GM23248 (cell line): ENCODE results near the gene MAPK6. TPM values are rescaled to one million over a fixed set of nuclear protein-coding genes. Genes with fewer than 3 reads are reported as not detected.

Source experiments
- DNase-seq: peaks from one replicate; pipeline ENCODE4 v3.0.0-alpha.2; 2015
- H2AFZ ChIP-seq: fragments of 200-600 bp; sonication (generic); 2 replicates; pipeline ENCODE4 v1.6.1; 2016; ENCODE audit warnings: antibody characterized with exemption
- H3F3A ChIP-seq: fragments of 200-600 bp; sonication (generic); 2 replicates; pipeline ENCODE4 v1.6.1; 2016; ENCODE audit warnings: mild to moderate bottlenecking, antibody characterized with exemption, mixed run types; ENCODE audit not compliant: insufficient read depth
- H3K27ac ChIP-seq: fragments of 200-600 bp; sonication (generic); 2 replicates; pipeline ENCODE4 v1.5.1; 2016; ENCODE audit warnings: mild to moderate bottlenecking
- H3K27me3 ChIP-seq: fragments of 200-600 bp; sonication (generic); replicated peaks from 2 replicates; pipeline ENCODE4 v1.6.1; 2016; ENCODE audit warnings: mild to moderate bottlenecking; ENCODE audit not compliant: insufficient read depth
- H3K36me3 ChIP-seq: fragments of 200-600 bp; sonication (generic); 2 replicates; pipeline ENCODE4 v1.6.1; 2016; ENCODE audit warnings: low read depth, mild to moderate bottlenecking
- H3K4me1 ChIP-seq: fragments of 200-600 bp; sonication (generic); 2 replicates; pipeline ENCODE4 v1.6.1; 2016; ENCODE audit warnings: mild to moderate bottlenecking; ENCODE audit not compliant: insufficient read depth
- H3K4me2 ChIP-seq: fragments of 200-600 bp; sonication (generic); one replicate; pipeline ENCODE4 v1.6.1; 2016; ENCODE audit warnings: mild to moderate bottlenecking; ENCODE audit not compliant: unreplicated experiment
- H3K4me3 ChIP-seq: fragments of 200-600 bp; sonication (generic); 2 replicates; pipeline ENCODE4 v1.5.1; 2016; ENCODE audit warnings: mild to moderate bottlenecking
- H3K79me2 ChIP-seq: fragments of 200-600 bp; sonication (generic); 2 replicates; pipeline ENCODE4 v1.6.1; 2016; ENCODE audit warnings: mild to moderate bottlenecking; ENCODE audit not compliant: insufficient read depth
- H3K9ac ChIP-seq: fragments of 200-600 bp; sonication (generic); 2 replicates; pipeline ENCODE4 v1.6.1; 2016; ENCODE audit warnings: mild to moderate bottlenecking
- H3K9me2 ChIP-seq: fragments of 200-600 bp; sonication (generic); 2 replicates; pipeline ENCODE4 v1.6.1; 2016; ENCODE audit warnings: mixed run types, mild to moderate bottlenecking, moderate library complexity; ENCODE audit not compliant: insufficient read depth
- H3K9me3 ChIP-seq: fragments of 200-600 bp; sonication (generic); one replicate; pipeline ENCODE4 v1.6.1; 2017; ENCODE audit warnings: low read depth
- H4K20me1 ChIP-seq: fragments of 200-600 bp; sonication (generic); 2 replicates; pipeline ENCODE4 v1.6.0; 2016; ENCODE audit not compliant: insufficient read depth
- EZH2 ChIP-seq: fragments of 200-600 bp; sonication (generic); IDR thresholded peaks from 2 replicates; pipeline ENCODE4 v1.6.1; 2018; ENCODE audit warnings: antibody characterized with exemption, mild to moderate bottlenecking; ENCODE audit not compliant: insufficient read depth, poor library complexity, severe bottlenecking
- EZH2phosphoT487 ChIP-seq: fragments of 200-600 bp; sonication (generic); IDR thresholded peaks from 2 replicates; pipeline ENCODE4 v1.6.1; 2018; ENCODE audit warnings: antibody characterized with exemption, moderate library complexity, mild to moderate bottlenecking, low read depth; ENCODE audit not compliant: insufficient read depth
- WGBS, 2 experiments: methylation state at CpG; one replicate each; pipeline ENCODE4 v1.1.6; 2015 to 2017; ENCODE audit warnings: low lambda C conversion rate in 2 of 2, low coverage in 1 of 2; ENCODE audit errors: missing lambda C conversion rate in 2 of 2; 5-methylcytosine and 5-hydroxymethylcytosine counted together
- in situ Hi-C: fragments of 300-500 bp; cut with MboI; formaldehyde crosslinking; loops from 2 replicates; pipeline ENCODE4 v1.15.0; 2020
- polyA plus RNA-seq: library from polyadenylated mRNA; unstranded; fragments of >200 nt; fragmentation: Nextera tagmentation; extraction: Ambion mirVana; gene quantifications from 2 replicates; pipeline ENCODE4 v1.2.1, GENCODE V29; 2016
- total RNA-seq: library from RNA; depleted of rRNA; stranded (reverse); fragments of >200 nt; shearing (Covaris generic); gene quantifications from 2 replicates; pipeline ENCODE4 v1.2.3, GENCODE V29; 2014; rRNA removed

MAPK6 gene
- total and polyA plus RNA-seq, 2 experiments from 2014 or later: 36.5 to 69.3 TPM

DNA sequence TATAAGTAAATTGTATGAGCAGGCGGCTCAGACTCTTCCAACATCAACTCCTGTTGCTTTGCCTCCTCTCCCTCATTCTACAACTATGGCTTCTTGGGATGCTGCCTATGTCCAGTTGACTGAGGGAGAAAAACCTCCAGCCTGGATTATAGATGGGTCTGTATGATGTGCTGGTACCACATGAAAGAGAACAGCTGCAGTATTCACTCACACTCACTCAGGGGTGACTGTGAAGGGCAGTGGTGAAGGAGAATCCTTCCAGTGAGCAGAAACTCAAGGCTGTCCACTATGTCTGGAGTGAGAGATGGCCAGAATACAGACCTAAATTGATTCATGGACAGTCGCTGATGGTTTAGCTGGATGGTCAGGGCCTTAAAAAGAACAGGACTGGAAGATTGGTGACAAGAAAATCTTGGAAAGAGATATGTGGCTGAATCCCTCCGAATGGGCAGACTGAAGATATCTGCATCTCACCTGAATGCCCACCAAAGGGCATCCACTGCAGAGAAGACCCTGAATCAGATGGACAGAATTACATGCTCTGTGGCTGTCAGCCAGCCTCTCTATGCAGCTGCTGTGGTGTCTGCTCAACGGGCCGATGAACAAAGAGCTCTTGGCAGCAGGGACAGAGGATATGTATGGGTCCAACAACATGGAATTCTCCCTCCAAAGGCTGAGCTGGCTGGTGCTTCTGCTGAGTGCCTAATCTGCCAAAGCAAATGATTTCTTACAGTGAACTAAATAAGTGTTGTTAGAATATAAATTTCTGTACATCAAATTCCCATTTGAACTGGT is 95.4 kb downstream of the MAPK6 start:
- no peak for DNase-seq
- WGBS, 2 experiments: 54 to 63% methylated on average over 5 of the region's 5 CpGs
- no peak overlapping the region for H3K4me3 ChIP-seq
- no peaks in the 10 kb centered on the region for H3K4me1 ChIP-seq
- in situ Hi-C loops: no loop called here
- H3K27me3 ChIP-seq: peaks cover 8% of the 10 kb centered on the region; the same call in 1 of the 2 replicates
- H3F3A ChIP-seq: peaks cover 9% of the 10 kb centered on the region; the same call in 1 of the 2 replicates
- TF ChIP-seq EZH2: no peak
- no peak for TF ChIP-seq EZH2phosphoT487
- no peaks in the 10 kb centered on the region for H3K9me2 ChIP-seq
- no peaks in the 10 kb centered on the region for H3K9me3 ChIP-seq
- H3K27ac ChIP-seq: no peak overlapping the region
- no peaks in the 10 kb centered on the region for H3K36me3 ChIP-seq
- no peak overlapping the region for H3K9ac ChIP-seq
- H4K20me1 ChIP-seq: no peaks in the 10 kb centered on the region
- no peak overlapping the region for H3K4me2 ChIP-seq
- H3K79me2 ChIP-seq: no peaks in the 10 kb centered on the region
- no peak overlapping the region for H2AFZ ChIP-seq

DNA sequence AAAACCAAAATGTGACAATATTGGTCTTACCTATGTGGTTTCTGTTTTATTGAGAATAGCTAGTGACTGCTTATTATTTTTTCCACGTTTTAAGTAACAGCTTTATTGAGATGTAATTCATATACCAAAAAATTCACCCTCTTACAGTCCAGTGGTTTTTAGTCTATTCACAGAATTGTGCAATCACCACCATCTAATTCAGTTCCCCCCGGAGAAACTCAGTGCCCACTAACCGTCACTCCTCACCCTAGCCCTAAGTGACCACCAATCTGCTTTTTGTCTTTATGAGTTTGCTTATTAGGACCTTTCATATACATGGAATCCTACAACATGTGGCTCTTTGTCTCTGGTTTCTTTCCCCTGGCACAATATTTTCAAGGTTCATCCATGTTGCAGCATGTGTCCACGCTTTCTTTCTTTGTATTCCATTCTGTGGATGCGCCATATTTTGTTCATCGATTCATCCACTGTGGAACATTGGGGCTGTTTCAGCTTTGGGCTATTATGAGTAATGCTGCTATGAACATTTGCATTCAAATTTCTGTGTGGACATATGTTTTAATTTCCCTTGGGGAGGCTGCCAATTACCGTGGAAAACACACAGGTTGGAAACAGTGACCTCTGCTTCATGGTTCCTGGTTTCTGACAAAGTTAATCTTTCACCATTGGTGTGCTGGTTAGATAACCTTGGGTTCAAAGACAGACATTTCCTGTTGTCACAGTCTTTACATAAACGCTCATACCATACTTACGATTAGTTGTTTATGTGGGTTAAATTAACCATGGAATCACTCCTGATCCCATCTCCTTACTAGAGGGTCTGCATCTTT is 96.8 kb downstream of the MAPK6 start:
- no peaks in the 10 kb centered on the region for H3K4me1 ChIP-seq
- in situ Hi-C loops: no loop called here
- H3K9me2 ChIP-seq: no peaks in the 10 kb centered on the region
- no peak overlapping the region for H2AFZ ChIP-seq
- TF ChIP-seq EZH2phosphoT487: no peak
- TF ChIP-seq EZH2: no peak
- no peaks in the 10 kb centered on the region for H4K20me1 ChIP-seq
- H3K27me3 ChIP-seq: peaks cover 8% of the 10 kb centered on the region; the same call in 1 of the 2 replicates
- H3K4me2 ChIP-seq: no peak overlapping the region
- WGBS, 2 experiments: 76 to 77% methylated on average over 9 of the region's 9 CpGs
- H3K27ac ChIP-seq: no peak overlapping the region
- no peak overlapping the region for H3K4me3 ChIP-seq
- H3F3A ChIP-seq: peaks cover 9% of the 10 kb centered on the region; the same call in 1 of the 2 replicates
- H3K79me2 ChIP-seq: no peaks in the 10 kb centered on the region
- DNase-seq: no peak
- no peak overlapping the region for H3K9ac ChIP-seq
- no peaks in the 10 kb centered on the region for H3K9me3 ChIP-seq
- H3K36me3 ChIP-seq: no peaks in the 10 kb centered on the region

Other genes with a start within 250 kb of the MAPK6 start
- 35.1 and 46.0 TPM in 2 replicates for gene TMOD3, start 189.6 kb upstream of the MAPK6 start, total RNA-seq
- gene TMOD3, start 189.6 kb upstream of the MAPK6 start, polyA plus RNA-seq: 47.2 and 47.7 TPM in 2 replicates
- gene LEO1, start 47.4 kb upstream of the MAPK6 start, total RNA-seq: 28.1 and 33.6 TPM in 2 replicates
- 34.1 and 36.0 TPM in 2 replicates for gene LEO1, start 47.4 kb upstream of the MAPK6 start, polyA plus RNA-seq
- not detected in 2 replicates for gene BCL2L10, start 93.6 kb downstream of the MAPK6 start, total RNA-seq
- not detected in 2 replicates for gene BCL2L10, start 93.6 kb downstream of the MAPK6 start, polyA plus RNA-seq
- gene GNB5, start 172.2 kb downstream of the MAPK6 start, total RNA-seq: 39.1 and 42.8 TPM in 2 replicates
- 39.9 and 42.4 TPM in 2 replicates for gene GNB5, start 172.2 kb downstream of the MAPK6 start, polyA plus RNA-seq